ENCODE data around the gene CHN2. TPM values are rescaled to one million over a fixed set of nuclear protein-coding genes. Genes with fewer than 3 reads are reported as not detected.
A peak's percentile ranks its signal among the peaks of the same experiment; 100 is the strongest.

The CHN2 gene
- total RNA-seq, 2 donors from 2014 or later: 7.0 to 29.1 TPM

DNA sequence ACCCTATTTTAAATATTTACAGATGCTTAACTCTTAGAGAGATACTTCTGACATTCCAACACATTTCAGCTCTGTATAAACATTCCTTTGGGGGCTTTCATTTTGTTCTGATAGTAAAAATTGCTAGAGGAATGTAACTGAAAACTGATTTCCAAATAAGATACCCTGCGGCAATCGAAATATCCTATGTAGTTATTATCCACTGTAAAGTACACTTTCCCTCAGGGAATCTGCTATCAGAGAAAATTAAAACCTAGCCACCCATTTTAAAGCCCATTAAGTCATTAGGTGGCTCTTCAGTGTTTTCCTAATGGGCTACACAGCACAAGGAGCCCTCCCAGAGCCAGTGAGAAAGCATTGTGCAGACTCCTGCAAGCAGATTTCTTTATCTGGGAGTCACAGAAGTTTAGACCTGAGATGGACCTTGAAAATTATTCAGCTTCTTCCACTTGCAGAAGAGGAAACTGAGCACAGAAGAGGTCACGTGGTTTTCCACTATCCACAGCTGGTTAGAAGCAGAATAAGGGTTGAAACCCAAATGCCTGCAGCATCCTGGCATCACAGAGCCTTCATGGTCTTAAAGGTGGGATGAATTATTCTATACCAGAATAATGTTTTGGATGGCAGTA is 35.7 kb upstream of the CHN2 start:
- Histone ChIP-seq H3K4me1 (replicated peaks) (no peaks in the 10 kb centered on the region), H3K9me3 (no peaks in the 10 kb centered on the region), H3K27ac (no peak overlapping the region), H3K27me3 (replicated peaks; ENCODE audit: insufficient read depth) (no peaks in the 10 kb centered on the region), H3K4me3 (no peak overlapping the region), H3K36me3 (no peaks in the 10 kb centered on the region)
- intact Hi-C loops (cut with DNase I): no loop called here
- DNase-seq (ENCODE audit: low spot score): no peak
- WGBS: 26% methylated on average over 3 of the region's 3 CpGs
- TF ChIP-seq POLR2AphosphoS5 (IDR thresholded peaks at IDR 0.05) (no peak), POLR2A (IDR thresholded peaks at IDR 0.05) (no peak)
- TF ChIP-seq, protein P1, sequence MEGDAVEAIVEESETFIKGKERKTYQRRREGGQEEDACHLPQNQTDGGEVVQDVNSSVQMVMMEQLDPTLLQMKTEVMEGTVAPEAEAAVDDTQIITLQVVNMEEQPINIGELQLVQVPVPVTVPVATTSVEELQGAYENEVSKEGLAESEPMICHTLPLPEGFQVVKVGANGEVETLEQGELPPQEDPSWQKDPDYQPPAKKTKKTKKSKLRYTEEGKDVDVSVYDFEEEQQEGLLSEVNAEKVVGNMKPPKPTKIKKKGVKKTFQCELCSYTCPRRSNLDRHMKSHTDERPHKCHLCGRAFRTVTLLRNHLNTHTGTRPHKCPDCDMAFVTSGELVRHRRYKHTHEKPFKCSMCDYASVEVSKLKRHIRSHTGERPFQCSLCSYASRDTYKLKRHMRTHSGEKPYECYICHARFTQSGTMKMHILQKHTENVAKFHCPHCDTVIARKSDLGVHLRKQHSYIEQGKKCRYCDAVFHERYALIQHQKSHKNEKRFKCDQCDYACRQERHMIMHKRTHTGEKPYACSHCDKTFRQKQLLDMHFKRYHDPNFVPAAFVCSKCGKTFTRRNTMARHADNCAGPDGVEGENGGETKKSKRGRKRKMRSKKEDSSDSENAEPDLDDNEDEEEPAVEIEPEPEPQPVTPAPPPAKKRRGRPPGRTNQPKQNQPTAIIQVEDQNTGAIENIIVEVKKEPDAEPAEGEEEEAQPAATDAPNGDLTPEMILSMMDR (IDR thresholded peaks at IDR 0.05): no peak

DNA sequence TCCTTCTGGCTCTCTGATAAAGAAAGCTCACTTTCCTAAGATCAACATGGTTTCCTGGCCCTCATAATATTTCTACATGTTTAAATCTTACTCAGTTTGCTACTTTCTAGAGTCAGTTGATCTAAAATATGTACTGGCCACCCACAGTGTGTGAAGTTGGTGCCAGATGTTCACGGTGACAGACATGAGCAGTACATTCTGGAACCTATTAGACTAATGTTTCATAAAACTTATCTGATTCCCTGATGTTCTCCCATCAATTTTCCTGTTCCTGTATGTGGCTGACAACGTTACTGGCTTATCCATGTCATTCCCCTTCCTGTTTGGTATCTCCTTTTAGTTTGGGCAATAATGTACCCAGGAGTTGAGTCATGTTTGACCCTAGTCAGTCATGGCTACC is 34.5 kb upstream of the CHN2 start:
- Histone ChIP-seq H3K27ac (no peak overlapping the region), H3K4me3 (no peak overlapping the region), H3K9me3 (no peaks in the 10 kb centered on the region), H3K36me3 (no peaks in the 10 kb centered on the region), H3K4me1 (replicated peaks) (no peaks in the 10 kb centered on the region), H3K27me3 (replicated peaks; ENCODE audit: insufficient read depth) (no peaks in the 10 kb centered on the region)
- intact Hi-C loops (cut with DNase I): no loop called here
- TF ChIP-seq POLR2AphosphoS5 (IDR thresholded peaks at IDR 0.05) (no peak), POLR2A (IDR thresholded peaks at IDR 0.05) (no peak)
- TF ChIP-seq, protein P1 (IDR thresholded peaks at IDR 0.05): no peak
- 42% methylated on average over 2 of the region's 2 CpGs for WGBS
- no peak for DNase-seq (ENCODE audit: low spot score)

DNA sequence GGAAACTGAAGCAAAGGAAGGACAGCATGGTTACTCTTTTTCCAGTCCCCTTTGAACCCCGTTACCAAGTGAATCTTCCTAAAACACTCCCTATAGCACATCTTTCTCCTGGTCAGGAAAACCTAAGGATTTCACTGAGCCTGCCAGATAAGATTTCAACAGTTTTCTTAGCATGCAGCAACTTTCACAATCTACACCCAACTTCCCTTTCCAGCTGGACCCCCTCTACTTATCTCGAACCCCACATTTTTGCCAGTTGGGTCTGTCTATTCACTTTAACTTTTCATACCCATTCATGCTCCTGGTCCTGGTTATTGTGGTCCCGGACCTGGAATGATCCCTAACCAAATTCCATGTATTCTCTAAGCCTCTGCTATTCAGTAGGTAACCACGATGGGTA is 33.3 kb upstream of the CHN2 start:
- H3K4me3 ChIP-seq: no peak overlapping the region
- no peaks in the 10 kb centered on the region for H3K4me1 ChIP-seq (replicated peaks)
- H3K36me3 ChIP-seq: no peaks in the 10 kb centered on the region
- intact Hi-C loops (cut with DNase I): no loop called here
- no peaks in the 10 kb centered on the region for H3K9me3 ChIP-seq
- TF ChIP-seq, protein P1 (IDR thresholded peaks at IDR 0.05): no peak
- TF ChIP-seq POLR2AphosphoS5 (IDR thresholded peaks at IDR 0.05) (no peak), POLR2A (IDR thresholded peaks at IDR 0.05) (no peak)
- 91% methylated on average over 4 of the region's 4 CpGs for WGBS
- no peak overlapping the region for H3K27ac ChIP-seq
- no peaks in the 10 kb centered on the region for H3K27me3 ChIP-seq (replicated peaks; ENCODE audit: insufficient read depth)
- no peak for DNase-seq (ENCODE audit: low spot score)

DNA sequence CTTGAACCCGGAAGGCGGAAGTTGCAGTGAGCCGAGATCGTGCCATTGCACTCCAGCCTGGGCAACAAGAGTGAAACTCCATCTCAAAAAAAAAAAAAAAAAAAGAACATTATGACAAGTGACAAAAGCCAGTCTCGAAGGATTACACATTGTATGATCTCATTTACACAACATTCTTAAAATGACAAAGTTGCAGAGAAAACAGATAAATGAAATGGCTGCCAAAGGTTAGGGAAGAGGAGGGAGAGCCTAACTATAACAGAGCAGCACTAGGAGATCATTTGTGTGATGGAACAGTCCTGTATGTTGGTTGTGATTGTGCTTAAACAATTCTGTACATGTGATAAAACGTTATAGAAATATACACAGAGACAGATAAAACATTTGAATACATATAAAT is 32.0 kb upstream of the CHN2 start:
- 89% methylated on average over 6 of the region's 6 CpGs for WGBS
- Histone ChIP-seq H3K9me3 (no peaks in the 10 kb centered on the region), H3K27ac (no peak overlapping the region), H3K27me3 (replicated peaks; ENCODE audit: insufficient read depth) (no peaks in the 10 kb centered on the region), H3K4me1 (replicated peaks) (no peaks in the 10 kb centered on the region), H3K4me3 (no peak overlapping the region), H3K36me3 (no peaks in the 10 kb centered on the region)
- DNase-seq (ENCODE audit: low spot score): no peak
- intact Hi-C loops (cut with DNase I): no loop called here
- TF ChIP-seq POLR2A (IDR thresholded peaks at IDR 0.05): no peak
- TF ChIP-seq, protein P1 (IDR thresholded peaks at IDR 0.05): no peak
- TF ChIP-seq POLR2AphosphoS5 (IDR thresholded peaks at IDR 0.05): no peak

DNA sequence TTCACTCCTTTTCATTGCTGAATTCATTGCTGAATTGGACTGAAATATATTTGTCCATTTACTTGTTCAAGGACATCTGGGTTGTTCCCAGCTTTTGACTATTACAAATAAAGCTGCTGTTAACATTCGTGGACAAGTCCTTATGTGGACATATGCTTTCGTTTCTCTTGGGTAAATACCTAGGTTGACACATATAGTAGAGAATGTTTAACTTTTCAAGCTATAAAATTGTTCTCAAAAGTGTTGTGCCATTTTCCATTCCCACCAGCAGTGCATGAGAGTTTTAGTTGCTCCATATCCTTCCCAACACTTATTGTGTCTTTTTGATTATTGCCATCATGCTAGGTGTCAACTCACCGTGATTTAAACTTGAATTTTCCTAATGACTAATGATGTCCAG is 30.7 kb upstream of the CHN2 start:
- H3K4me1 ChIP-seq (replicated peaks): no peaks in the 10 kb centered on the region
- TF ChIP-seq POLR2AphosphoS5 (IDR thresholded peaks at IDR 0.05): peak; percentile 65
- TF ChIP-seq, protein P1 (IDR thresholded peaks at IDR 0.05): no peak
- H3K27ac ChIP-seq: no peak overlapping the region
- H3K9me3 ChIP-seq: no peaks in the 10 kb centered on the region
- no peak for DNase-seq (ENCODE audit: low spot score)
- no peaks in the 10 kb centered on the region for H3K36me3 ChIP-seq
- intact Hi-C loops (cut with DNase I): no loop called here
- WGBS: 37% methylated on average over 3 of the region's 3 CpGs
- H3K27me3 ChIP-seq (replicated peaks; ENCODE audit: insufficient read depth): no peaks in the 10 kb centered on the region
- no peak overlapping the region for H3K4me3 ChIP-seq

All from prostate gland (tissue), 2 donors.